GM10266 (cell line): ENCODE data around the gene RBM33.
A peak's percentile ranks its signal among the peaks of the same experiment; 100 is the strongest.

Experiments
- DNase-seq: peaks from one replicate; pipeline ENCODE4 v3.0.0; 2012; ENCODE audit errors: extremely low spot score
- TF ChIP-seq, protein P1 (sequence below): IDR thresholded peaks from 2 replicates; pipeline ENCODE4 v1.5.1; 2012; ENCODE audit warnings: mild to moderate bottlenecking, low read depth; ENCODE audit not compliant: control insufficient read depth, insufficient read depth; ENCODE audit errors: missing control alignments

RBM33 gene

DNA sequence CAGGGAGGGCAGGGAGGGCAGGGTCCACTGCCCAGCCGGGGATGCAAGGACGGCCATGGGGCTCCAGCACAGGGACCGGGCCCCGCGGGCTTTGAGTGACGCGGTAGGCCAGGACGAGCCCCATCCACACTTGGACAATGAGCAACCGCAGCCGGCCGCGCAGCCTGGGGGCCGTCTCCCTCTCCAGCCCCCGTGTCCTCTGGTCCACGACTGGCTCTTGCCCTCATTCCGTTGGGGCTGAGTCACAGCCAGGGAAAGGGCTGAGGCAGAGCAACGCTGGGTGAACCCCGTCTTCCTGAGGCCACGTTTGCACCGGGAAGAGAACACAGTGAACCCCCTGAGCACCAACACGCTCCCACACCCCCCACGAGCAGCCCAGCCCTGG is 144.1 kb downstream of the RBM33 start:
- DNase-seq, result no peak

DNA sequence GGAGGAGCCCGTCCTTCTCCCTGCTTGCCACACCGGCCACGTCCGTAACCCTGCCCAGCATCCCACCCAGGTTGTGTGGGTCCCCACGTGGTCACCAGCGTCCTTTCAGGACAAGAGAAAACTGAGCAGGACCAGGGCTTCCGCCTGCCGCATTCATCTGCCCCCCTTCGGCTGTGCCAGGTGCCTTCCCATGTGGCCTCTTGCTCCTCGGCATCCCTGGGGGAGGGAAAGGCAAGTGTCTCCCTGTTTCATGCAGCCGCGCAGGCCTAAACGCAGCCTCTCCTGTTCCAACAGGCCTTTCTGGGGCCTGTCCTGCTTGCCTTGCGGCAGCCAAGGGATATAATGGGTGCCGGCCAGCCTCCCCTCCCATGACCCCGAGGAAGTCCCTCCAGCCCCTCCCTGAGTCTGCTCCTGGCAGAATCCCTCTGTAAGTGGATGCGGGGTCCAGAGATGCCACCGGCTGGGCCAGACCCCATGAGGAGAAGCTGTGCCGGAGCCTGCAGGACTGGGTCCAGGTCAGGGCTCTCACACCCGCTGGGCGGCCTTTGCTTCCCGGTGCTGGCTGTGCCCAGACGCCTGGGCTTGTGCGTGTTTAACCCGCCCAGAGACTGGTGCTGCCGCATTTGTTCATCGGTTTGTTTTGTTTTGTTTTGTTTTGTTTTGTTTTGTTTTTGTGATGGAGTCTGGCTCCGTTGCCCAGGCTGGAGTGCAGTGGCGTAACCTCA is 144.7 kb downstream of the RBM33 start:
- TF ChIP-seq, protein P1, sequence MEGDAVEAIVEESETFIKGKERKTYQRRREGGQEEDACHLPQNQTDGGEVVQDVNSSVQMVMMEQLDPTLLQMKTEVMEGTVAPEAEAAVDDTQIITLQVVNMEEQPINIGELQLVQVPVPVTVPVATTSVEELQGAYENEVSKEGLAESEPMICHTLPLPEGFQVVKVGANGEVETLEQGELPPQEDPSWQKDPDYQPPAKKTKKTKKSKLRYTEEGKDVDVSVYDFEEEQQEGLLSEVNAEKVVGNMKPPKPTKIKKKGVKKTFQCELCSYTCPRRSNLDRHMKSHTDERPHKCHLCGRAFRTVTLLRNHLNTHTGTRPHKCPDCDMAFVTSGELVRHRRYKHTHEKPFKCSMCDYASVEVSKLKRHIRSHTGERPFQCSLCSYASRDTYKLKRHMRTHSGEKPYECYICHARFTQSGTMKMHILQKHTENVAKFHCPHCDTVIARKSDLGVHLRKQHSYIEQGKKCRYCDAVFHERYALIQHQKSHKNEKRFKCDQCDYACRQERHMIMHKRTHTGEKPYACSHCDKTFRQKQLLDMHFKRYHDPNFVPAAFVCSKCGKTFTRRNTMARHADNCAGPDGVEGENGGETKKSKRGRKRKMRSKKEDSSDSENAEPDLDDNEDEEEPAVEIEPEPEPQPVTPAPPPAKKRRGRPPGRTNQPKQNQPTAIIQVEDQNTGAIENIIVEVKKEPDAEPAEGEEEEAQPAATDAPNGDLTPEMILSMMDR, result no peak
- peak; percentile 24 for DNase-seq

More for the DNA sequence above, 144.1 kb downstream of the RBM33 start:
- TF ChIP-seq, protein P1, result no peak

DNA sequence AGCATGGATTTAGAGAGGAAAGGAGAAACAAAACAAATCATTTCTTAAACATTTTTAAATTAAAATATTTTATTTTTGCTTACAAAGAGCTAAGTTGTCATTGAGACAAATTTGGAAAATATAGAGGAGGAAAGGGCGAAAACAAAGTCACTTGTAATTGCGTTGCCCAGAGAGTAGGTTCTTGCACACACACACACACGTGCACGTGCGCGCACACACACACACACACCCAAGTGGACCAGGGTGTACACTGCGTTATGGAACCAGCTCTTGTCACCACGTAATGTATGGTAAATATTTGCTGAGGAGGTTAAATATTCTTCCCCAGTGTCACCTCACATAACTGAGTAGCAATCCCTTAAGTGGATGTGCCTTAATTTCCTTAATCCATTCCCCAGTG is 146.2 kb downstream of the RBM33 start:
- no peak for DNase-seq
- TF ChIP-seq, protein P1, result no peak

DNA sequence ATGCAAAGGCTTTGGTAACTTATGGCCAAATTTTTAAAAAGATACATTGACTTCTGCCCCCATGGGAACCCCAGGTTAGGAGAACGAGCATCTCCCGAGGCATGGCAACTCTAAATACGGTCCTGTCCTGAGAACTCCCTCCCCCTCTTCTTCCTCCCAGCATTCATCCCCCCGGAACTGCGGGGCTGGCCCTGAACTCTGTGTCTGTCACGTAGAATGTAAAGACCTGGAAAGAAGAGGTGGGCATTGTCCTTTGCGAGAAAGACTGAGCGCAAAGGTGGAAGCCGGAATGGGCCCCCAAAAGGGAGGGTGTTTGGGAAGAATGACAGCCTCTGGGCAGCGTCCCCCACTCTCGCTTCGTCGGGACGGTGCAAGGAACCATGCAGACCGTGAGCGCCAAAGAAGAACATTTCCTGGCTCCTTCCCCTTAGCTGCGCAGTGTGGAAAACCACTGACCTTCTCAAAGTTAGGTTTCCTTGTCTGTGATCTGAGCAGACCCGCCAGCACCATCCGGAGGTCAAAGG is 146.8 kb downstream of the RBM33 start:
- DNase-seq, result no peak
- TF ChIP-seq, protein P1, result no peak

DNA sequence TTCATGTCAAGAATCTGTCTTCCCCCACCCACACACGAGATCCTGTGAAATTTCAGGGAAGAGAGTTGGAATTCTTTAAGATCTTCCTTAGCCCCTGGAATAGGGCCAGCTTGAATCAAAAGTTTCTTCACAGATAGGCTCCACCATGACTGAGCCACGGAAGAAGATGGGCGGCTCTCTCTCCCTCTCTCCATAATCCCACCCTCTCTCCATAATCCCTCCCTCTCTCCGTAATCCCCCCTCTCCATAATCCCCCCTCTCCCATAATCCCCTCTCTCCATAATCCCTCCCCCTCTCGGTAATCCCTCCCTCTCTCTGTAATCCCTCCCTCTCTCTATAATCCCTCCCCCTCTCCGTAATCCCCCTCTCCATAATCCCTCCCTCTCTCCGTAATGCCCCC is 147.4 kb downstream of the RBM33 start:
- TF ChIP-seq, protein P1, result no peak
- no peak for DNase-seq

DNA sequence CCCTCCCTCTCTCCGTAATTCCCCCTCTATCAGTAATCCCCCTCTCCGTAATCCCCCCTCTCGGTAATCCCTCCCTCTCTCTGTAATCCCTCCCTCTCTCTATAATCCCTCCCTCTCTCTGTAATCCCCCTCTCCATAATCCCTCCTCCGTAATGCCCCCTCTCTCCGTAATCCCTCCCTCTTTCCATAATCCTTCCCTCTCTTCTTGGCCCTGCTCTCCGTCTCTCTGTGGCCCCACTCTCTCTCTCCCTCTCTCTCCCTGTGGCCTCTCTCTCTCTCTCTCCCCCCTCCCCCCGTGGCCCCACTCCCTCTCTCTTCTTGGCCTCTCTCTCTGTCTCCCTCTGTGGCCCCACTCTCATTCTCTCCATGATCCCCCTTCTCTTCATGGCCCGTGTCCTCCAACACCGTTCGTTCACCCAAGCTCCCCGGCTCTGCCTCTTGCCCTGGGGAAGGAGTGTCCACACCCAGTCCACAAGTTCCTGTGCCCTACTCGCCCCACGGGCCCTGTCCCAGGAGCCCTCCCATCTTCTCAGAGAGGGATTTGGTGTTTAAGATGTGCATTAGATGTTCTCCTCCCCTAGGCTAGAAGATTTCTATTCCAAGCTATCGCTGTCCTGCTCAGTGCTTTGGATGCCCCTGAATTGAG is 148.0 kb downstream of the RBM33 start:
- no peak for DNase-seq
- TF ChIP-seq, protein P1, result no peak

DNA sequence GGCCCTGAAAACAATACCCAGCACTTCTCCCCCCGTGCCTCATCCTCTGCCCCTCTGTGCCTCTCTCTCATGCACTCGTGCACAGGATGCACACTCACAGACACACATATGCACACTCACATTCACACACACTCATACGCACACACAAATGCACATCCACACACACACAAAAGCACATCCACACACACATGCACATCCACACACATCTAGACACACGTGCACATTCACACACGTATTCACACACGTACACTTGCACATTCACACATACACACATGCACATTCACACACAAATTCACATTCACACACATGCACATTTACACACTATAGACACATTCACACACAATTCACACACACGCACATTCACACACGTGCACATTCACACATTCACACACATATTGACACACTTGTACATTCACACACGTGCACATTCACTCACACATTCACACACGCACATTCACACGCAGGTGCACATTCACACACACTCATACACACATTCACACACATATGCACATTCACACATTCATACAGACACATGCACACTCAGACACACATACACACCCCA is 148.6 kb downstream of the RBM33 start:
- DNase-seq, result no peak
- TF ChIP-seq, protein P1, result no peak
